H9 (cell line): Measurements from ENCODE around the gene OR5K2. TPM values are rescaled to one million over a fixed set of nuclear protein-coding genes. Genes with fewer than 3 reads are reported as not detected.

ENCODE experiments used
- DNase-seq: peaks from one replicate; pipeline ENCODE4 v3.0.0-alpha.2; 2017
- H2AFZ ChIP-seq: one replicate; pipeline ENCODE4 v1.6.1; 2013; ENCODE audit warnings: mild to moderate bottlenecking, low read length, control low read depth, moderate library complexity
- H2AK5ac ChIP-seq: 2 replicates; pipeline ENCODE4 v1.6.1; 2013; ENCODE audit warnings: low read length, control low read depth, mixed read lengths; ENCODE audit not compliant: insufficient read length
- H2BK120ac ChIP-seq: one replicate; pipeline ENCODE4 v1.6.1; 2013; ENCODE audit warnings: low read depth, mild to moderate bottlenecking, low read length, control low read depth, inconsistent platforms; ENCODE audit not compliant: poor library complexity, severe bottlenecking
- H2BK12ac ChIP-seq: 2 replicates; pipeline ENCODE4 v1.6.1; 2013; ENCODE audit warnings: low read length, control low read depth, mixed read lengths, low read depth; ENCODE audit not compliant: insufficient read length
- H2BK15ac ChIP-seq: 2 replicates; pipeline ENCODE4 v1.6.1; 2013; ENCODE audit warnings: low read depth, low read length, control low read depth
- H2BK20ac ChIP-seq: one replicate; pipeline ENCODE4 v1.6.1; 2013; ENCODE audit warnings: low read depth, mild to moderate bottlenecking, low read length, control low read depth, inconsistent platforms; ENCODE audit not compliant: poor library complexity, severe bottlenecking
- H2BK5ac ChIP-seq: 2 replicates; pipeline ENCODE4 v1.6.1; 2013; ENCODE audit warnings: low read length, control low read depth, mixed read lengths; ENCODE audit not compliant: insufficient read length
- H3K14ac ChIP-seq: 2 replicates; pipeline ENCODE4 v1.6.1; 2013; ENCODE audit warnings: low read length, control low read depth; ENCODE audit not compliant: insufficient read depth
- H3K18ac ChIP-seq: 2 replicates; pipeline ENCODE4 v1.6.1; 2013; ENCODE audit warnings: low read depth, mild to moderate bottlenecking, mixed read lengths, low read length, control low read depth; ENCODE audit not compliant: insufficient read length
- H3K23ac ChIP-seq: 2 replicates; pipeline ENCODE4 v1.6.1; 2013; ENCODE audit warnings: low read length, control low read depth, mixed read lengths, low read depth; ENCODE audit not compliant: insufficient read length
- H3K23me2 ChIP-seq: 2 replicates; pipeline ENCODE4 v1.6.1; 2013; ENCODE audit warnings: low read depth, mild to moderate bottlenecking, mixed read lengths, low read length, control low read depth; ENCODE audit not compliant: insufficient read length, poor library complexity, severe bottlenecking
- H3K27ac ChIP-seq: 2 replicates; pipeline ENCODE4 v1.5.1; 2013; ENCODE audit warnings: low read length, control low read depth, mixed read lengths, low read depth; ENCODE audit not compliant: insufficient read length
- H3K27me3 ChIP-seq: 2 replicates; pipeline ENCODE4 v1.6.1; 2013; ENCODE audit warnings: low read length, control low read depth, inconsistent platforms; ENCODE audit not compliant: insufficient read depth
- H3K4ac ChIP-seq: 2 replicates; pipeline ENCODE4 v1.6.1; 2013; ENCODE audit warnings: low read depth, mild to moderate bottlenecking, control low read depth, inconsistent platforms, low read length, moderate library complexity
- H3K4me1 ChIP-seq: 2 replicates; pipeline ENCODE4 v1.6.1; 2013; ENCODE audit warnings: low read length, control low read depth, inconsistent platforms; ENCODE audit not compliant: insufficient read depth
- H3K4me2 ChIP-seq: 2 replicates; pipeline ENCODE4 v1.6.1; 2013; ENCODE audit warnings: low read length, control low read depth, mixed read lengths; ENCODE audit not compliant: insufficient read length, insufficient read depth
- H3K56ac ChIP-seq: 2 replicates; pipeline ENCODE4 v1.6.1; 2013; ENCODE audit warnings: low read depth, mild to moderate bottlenecking, mixed read lengths, low read length, control low read depth; ENCODE audit not compliant: insufficient read length
- H3K79me1 ChIP-seq: 2 replicates; pipeline ENCODE4 v1.6.1; 2013; ENCODE audit warnings: low read depth, mild to moderate bottlenecking, moderate library complexity, low read length, control low read depth, inconsistent platforms; ENCODE audit not compliant: insufficient read depth, poor library complexity, severe bottlenecking
- H3K79me2 ChIP-seq: 2 replicates; pipeline ENCODE4 v1.6.1; 2013; ENCODE audit warnings: low read length, control low read depth, inconsistent platforms; ENCODE audit not compliant: insufficient read depth
- H3K9ac ChIP-seq: 2 replicates; pipeline ENCODE4 v1.6.1; 2013; ENCODE audit warnings: low read length, control low read depth, mixed read lengths; ENCODE audit not compliant: insufficient read length; ENCODE audit errors: extremely low read depth
- H3K9me3 ChIP-seq: one replicate; pipeline ENCODE4 v1.6.1; 2013; ENCODE audit warnings: low read depth, low read length, inconsistent platforms; ENCODE audit not compliant: control insufficient read depth
- H3T11ph ChIP-seq: one replicate; pipeline ENCODE4 v1.6.1; 2013; ENCODE audit warnings: mild to moderate bottlenecking, low read length, control low read depth, inconsistent platforms
- H4K20me1 ChIP-seq: one replicate; pipeline ENCODE4 v1.6.1; 2013; ENCODE audit not compliant: control insufficient read depth, insufficient read length, insufficient read depth
- H4K5ac ChIP-seq: 2 replicates; pipeline ENCODE4 v1.6.1; 2013; ENCODE audit warnings: low read depth, mild to moderate bottlenecking, mixed read lengths, low read length, control low read depth; ENCODE audit not compliant: insufficient read length
- H4K8ac ChIP-seq: replicated peaks from 2 replicates; pipeline ENCODE4 v1.6.1; 2013; ENCODE audit warnings: low read length, control low read depth, mixed read lengths, low read depth; ENCODE audit not compliant: insufficient read length
- H4K91ac ChIP-seq: 2 replicates; pipeline ENCODE4 v1.6.1; 2013; ENCODE audit warnings: low read depth, mild to moderate bottlenecking, moderate library complexity, mixed read lengths, low read length, control low read depth; ENCODE audit not compliant: insufficient read length
- H3K27ac Mint-ChIP-seq, 3 experiments: 2 replicates in 2 of 3; 3 replicates in 1 of 3; pipeline ENCODE4 v1.8.0; 2020 to 2021; ENCODE audit warnings: mixed read lengths in 3 of 3, mild to moderate bottlenecking in 1 of 3, moderate library complexity in 1 of 3
- H3K27me3 Mint-ChIP-seq: 2 replicates; pipeline ENCODE4 v1.8.0; 2021; ENCODE audit warnings: low read depth, mild to moderate bottlenecking, moderate library complexity, mixed read lengths
- H3K36me3 Mint-ChIP-seq, 3 experiments: 2 replicates in 2 of 3; 3 replicates in 1 of 3; pipeline ENCODE4 v1.8.0; 2020 to 2021; ENCODE audit warnings: low read depth in 3 of 3, mixed read lengths in 3 of 3; ENCODE audit not compliant: insufficient read depth in 1 of 3
- H3K4me1 Mint-ChIP-seq, 2 experiments: 2 replicates each; pipeline ENCODE4 v1.8.0; 2020; ENCODE audit warnings: mixed read lengths in 2 of 2
- H3K4me3 Mint-ChIP-seq, 2 experiments: 2 replicates in 1 of 2; 3 replicates in 1 of 2; pipeline ENCODE4 v1.8.0; 2020 to 2021; ENCODE audit warnings: mild to moderate bottlenecking in 2 of 2, mixed read lengths in 2 of 2, moderate library complexity in 1 of 2
- H3K9me3 Mint-ChIP-seq, 2 experiments: 2 replicates in 1 of 2; 3 replicates in 1 of 2; pipeline ENCODE4 v1.8.0; 2020; ENCODE audit warnings: mild to moderate bottlenecking in 2 of 2, mixed read lengths in 2 of 2, moderate library complexity in 1 of 2
- WGBS: extraction: QIAGEN DNeasy Blood & Tissue Kit; methylation state at CpG from one replicate; pipeline ENCODE4 v1.1.7; 2013; ENCODE audit warnings: missing lambda C conversion rate, low lambda C conversion rate, mixed read lengths; ENCODE audit not compliant: insufficient read length; ENCODE audit errors: extremely low coverage; 5-methylcytosine and 5-hydroxymethylcytosine counted together
- total RNA-seq: library from RNA; stranded (reverse); gene quantifications from 2 replicates; pipeline ENCODE4 v1.2.1, GENCODE V29; 2021
- TF ChIP-seq, protein P1 (sequence below): fragments of 200-600 bp; sonication (generic); conservative IDR thresholded peaks from 3 replicates; pipeline ENCODE4 v1.8.0; 2021; ENCODE audit warnings: antibody characterized with exemption, mild to moderate bottlenecking

OR5K2 gene
- total RNA-seq, 1 experiment from 2014 or later: not detected

DNA sequence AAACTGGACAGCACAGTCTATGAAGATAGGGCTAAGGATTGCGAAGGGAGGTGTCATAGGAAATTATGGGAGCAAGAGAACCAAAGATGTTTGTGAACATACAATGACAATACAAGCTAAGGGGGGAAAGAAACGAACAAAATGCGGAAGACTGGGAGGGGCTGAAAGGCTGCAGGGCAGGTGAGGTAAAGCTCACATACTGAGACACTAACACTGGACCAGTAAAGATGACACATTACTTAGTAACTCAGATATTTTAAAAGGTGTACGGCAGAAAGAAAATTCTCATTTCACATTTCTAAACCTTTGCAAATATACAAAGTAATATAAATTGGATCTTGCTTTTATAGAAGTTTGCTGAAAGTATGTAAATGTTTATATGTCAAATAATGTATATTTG lies 15.1 kb downstream of the OR5K2 start:
- Histone ChIP-seq H3K18ac (no peak overlapping the region), H3K4me2 (no peak overlapping the region), H4K91ac (no peak overlapping the region), H3K27ac (no peak overlapping the region), H3K9ac (no peak overlapping the region), H3K79me2 (no peaks in the 10 kb centered on the region), H4K5ac (no peak overlapping the region), H2BK20ac (no peak overlapping the region), H4K8ac (no peak overlapping the region), H3K56ac (no peak overlapping the region), H2BK5ac (no peak overlapping the region), H2BK12ac (no peak overlapping the region), H3K14ac (no peak overlapping the region), H4K20me1 (no peaks in the 10 kb centered on the region), H3K79me1 (no peaks in the 10 kb centered on the region), H3K4ac (no peak overlapping the region), H2BK120ac (no peak overlapping the region), H2AFZ (no peak overlapping the region), H3K23ac (no peak overlapping the region), H3K4me1 (peaks cover 2% of the 10 kb centered on the region; the same call in 1 of the 2 replicates), H3T11ph (no peak overlapping the region), H2AK5ac (no peak overlapping the region), H3K23me2 (no peaks in the 10 kb centered on the region), H3K9me3 (no peaks in the 10 kb centered on the region), H2BK15ac (no peak overlapping the region), H3K27me3 (no peaks in the 10 kb centered on the region)
- H3K36me3 Mint-ChIP-seq: peaks cover 5 to 18% (median 15%) of the 10 kb centered on the region in 3 experiments; a peak in 5 of 7 replicates
- TF ChIP-seq, protein P1, sequence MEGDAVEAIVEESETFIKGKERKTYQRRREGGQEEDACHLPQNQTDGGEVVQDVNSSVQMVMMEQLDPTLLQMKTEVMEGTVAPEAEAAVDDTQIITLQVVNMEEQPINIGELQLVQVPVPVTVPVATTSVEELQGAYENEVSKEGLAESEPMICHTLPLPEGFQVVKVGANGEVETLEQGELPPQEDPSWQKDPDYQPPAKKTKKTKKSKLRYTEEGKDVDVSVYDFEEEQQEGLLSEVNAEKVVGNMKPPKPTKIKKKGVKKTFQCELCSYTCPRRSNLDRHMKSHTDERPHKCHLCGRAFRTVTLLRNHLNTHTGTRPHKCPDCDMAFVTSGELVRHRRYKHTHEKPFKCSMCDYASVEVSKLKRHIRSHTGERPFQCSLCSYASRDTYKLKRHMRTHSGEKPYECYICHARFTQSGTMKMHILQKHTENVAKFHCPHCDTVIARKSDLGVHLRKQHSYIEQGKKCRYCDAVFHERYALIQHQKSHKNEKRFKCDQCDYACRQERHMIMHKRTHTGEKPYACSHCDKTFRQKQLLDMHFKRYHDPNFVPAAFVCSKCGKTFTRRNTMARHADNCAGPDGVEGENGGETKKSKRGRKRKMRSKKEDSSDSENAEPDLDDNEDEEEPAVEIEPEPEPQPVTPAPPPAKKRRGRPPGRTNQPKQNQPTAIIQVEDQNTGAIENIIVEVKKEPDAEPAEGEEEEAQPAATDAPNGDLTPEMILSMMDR: no peak
- no peak for DNase-seq
- no CpG with 5 or more reads among the region's 4 CpGs for WGBS
- H3K27ac Mint-ChIP-seq: no peak overlapping the region; a peak in 1 of 7 replicates
- no peaks in the 10 kb centered on the region for H3K27me3 Mint-ChIP-seq
- H3K4me3 Mint-ChIP-seq: no peak overlapping the region
- no peaks in the 10 kb centered on the region for H3K9me3 Mint-ChIP-seq
- H3K4me1 Mint-ChIP-seq: peaks cover 0 to 5% of the 10 kb centered on the region in 2 experiments; a peak in 1 of 4 replicates
